ENCODE data around the gene SLC6A1.
"Not testable (repeated sequence)": the region's sequence is repeated elsewhere in the genome, so short reads cannot be mapped to it uniquely, and the experiment has no call there.

The SLC6A1 gene

GRCh38 chr3:11071096-11071755, 78.7 kb downstream of the SLC6A1 start:
- no peak for DNase-seq

GRCh38 chr3:11072631-11073030, 80.1 kb downstream of the SLC6A1 start:
- no peak for DNase-seq

- DNase-seq, result no peak
Observed at GRCh38 chr3:11074011-11074410, 81.5 kb downstream of the SLC6A1 start.

- no peak for DNase-seq
Observed at GRCh38 chr3:11074451-11074850, 81.9 kb downstream of the SLC6A1 start.

- not testable (repeated sequence) for DNase-seq
Observed at GRCh38 chr3:11075122-11075521, 82.6 kb downstream of the SLC6A1 start.

- no peak for DNase-seq
Observed at GRCh38 chr3:11076711-11077110, 84.2 kb downstream of the SLC6A1 start.

- DNase-seq, result no peak
Observed at GRCh38 chr3:11077466-11077865, 84.9 kb downstream of the SLC6A1 start.

GRCh38 chr3:11078826-11079515, 86.4 kb downstream of the SLC6A1 start:
- DNase-seq, result no peak

GRCh38 chr3:11080492-11080891, 87.9 kb downstream of the SLC6A1 start:
- DNase-seq, result no peak

GRCh38 chr3:11084098-11084497, 91.5 kb downstream of the SLC6A1 start:
- no peak for DNase-seq

GRCh38 chr3:11084677-11085076, 92.1 kb downstream of the SLC6A1 start:
- DNase-seq, result no peak

GRCh38 chr3:11085093-11085840, 92.7 kb downstream of the SLC6A1 start:
- DNase-seq, result no peak

GRCh38 chr3:11086856-11087255, 94.3 kb downstream of the SLC6A1 start:
- DNase-seq, result no peak

GRCh38 chr3:11088066-11088465, 95.5 kb downstream of the SLC6A1 start:
- DNase-seq, result no peak

GRCh38 chr3:11088831-11089230, 96.3 kb downstream of the SLC6A1 start:
- no peak for DNase-seq

Measured in activated CD4-positive, alpha-beta T cell treated with anti-CD3 and anti-CD28 coated beads, Interleukin-2, Interleukin-6, amounts not matched to agents 100 ng/mL and 50 ng/mL, durations not matched to agents 16 hours and 8 hours (primary cell).